HepG2 (cell line): ENCODE results near the gene SFXN5. TPM values are rescaled to one million over a fixed set of nuclear protein-coding genes. Genes with fewer than 3 reads are reported as not detected.

Source experiments
- ATF2 ChIP-seq: sonication (generic); formaldehyde crosslinking; IDR thresholded peaks from 2 replicates; pipeline ENCODE4 v1.4.0; 2020; ENCODE audit warnings: missing genetic modification reagents
- CAMTA2 ChIP-seq: sonication (generic); formaldehyde crosslinking; IDR thresholded peaks from 2 replicates; pipeline ENCODE4 v1.4.0; 2020; ENCODE audit warnings: mild to moderate bottlenecking, missing genetic modification reagents, borderline replicate concordance
- DR1 ChIP-seq: sonication (generic); formaldehyde crosslinking; IDR thresholded peaks from 2 replicates; pipeline ENCODE4 v1.8.0; 2021; ENCODE audit warnings: mild to moderate bottlenecking, missing genetic modification reagents, inconsistent platforms
- JUNB ChIP-seq: sonication (generic); formaldehyde crosslinking; IDR thresholded peaks from 2 replicates; pipeline ENCODE4 v1.8.0; 2022; ENCODE audit warnings: missing genetic modification reagents, mild to moderate bottlenecking, borderline replicate concordance
- MTF2 ChIP-seq: sonication (generic); formaldehyde crosslinking; IDR thresholded peaks from 2 replicates; pipeline ENCODE4 v1.5.0; 2020; ENCODE audit warnings: missing genetic modification reagents, borderline replicate concordance
- MYPOP ChIP-seq: sonication (generic); formaldehyde crosslinking; IDR thresholded peaks from 2 replicates; pipeline ENCODE4 v1.8.1; 2023; ENCODE audit warnings: mild to moderate bottlenecking, moderate library complexity, missing genetic modification reagents
- NCOR1 ChIP-seq: fragments of 200-600 bp; sonication (generic); IDR thresholded peaks from 2 replicates; pipeline ENCODE4 v1.7.0; 2017; ENCODE audit warnings: antibody characterized with exemption, low read length, borderline replicate concordance
- NPAS2 ChIP-seq: sonication (generic); formaldehyde crosslinking; IDR thresholded peaks from 2 replicates; pipeline ENCODE4 v1.8.0; 2022; ENCODE audit warnings: mild to moderate bottlenecking, missing genetic modification reagents, borderline replicate concordance
- SMAD9 ChIP-seq: sonication (generic); formaldehyde crosslinking; IDR thresholded peaks from 2 replicates; pipeline ENCODE4 v1.5.1; 2020; ENCODE audit warnings: mild to moderate bottlenecking, missing genetic modification reagents
- SRY ChIP-seq: sonication (generic); formaldehyde crosslinking; IDR thresholded peaks from 2 replicates; pipeline ENCODE4 v1.8.0; 2022; ENCODE audit warnings: mild to moderate bottlenecking, missing genetic modification reagents
- TFE3 ChIP-seq: IDR thresholded peaks from 2 replicates; pipeline ENCODE4 v1.6.1; 2016
- WIZ ChIP-seq: sonication (generic); formaldehyde crosslinking; IDR thresholded peaks from 2 replicates; pipeline ENCODE4 v1.5.1; 2020; ENCODE audit warnings: mild to moderate bottlenecking, missing genetic modification reagents
- YEATS4 ChIP-seq: sonication (generic); formaldehyde crosslinking; IDR thresholded peaks from 2 replicates; pipeline ENCODE4 v1.4.0; 2020; ENCODE audit warnings: missing genetic modification reagents, borderline replicate concordance
- ZBTB26 ChIP-seq: IDR thresholded peaks from 2 replicates; pipeline ENCODE4 v1.6.1; 2016; ENCODE audit warnings: missing compliant biosample characterization, missing genetic modification reagents, borderline replicate concordance
- ZMYM2 ChIP-seq: sonication (generic); formaldehyde crosslinking; IDR thresholded peaks from 2 replicates; pipeline ENCODE4 v1.8.0; 2022; ENCODE audit warnings: mild to moderate bottlenecking, missing genetic modification reagents
- ZNF34 ChIP-seq: sonication (generic); formaldehyde crosslinking; IDR thresholded peaks from 2 replicates; pipeline ENCODE4 v1.4.0; 2020; ENCODE audit warnings: mild to moderate bottlenecking, missing genetic modification reagents, borderline replicate concordance
- ZNF350 ChIP-seq: sonication (generic); formaldehyde crosslinking; IDR thresholded peaks from 2 replicates; pipeline ENCODE4 v1.4.0; 2020; ENCODE audit warnings: mild to moderate bottlenecking, low read depth, missing genetic modification reagents, borderline replicate concordance
- ZNF354B ChIP-seq: sonication (generic); formaldehyde crosslinking; IDR thresholded peaks from 2 replicates; pipeline ENCODE4 v1.8.0; 2022; ENCODE audit warnings: mild to moderate bottlenecking, missing genetic modification reagents
- ZNF430 ChIP-seq: sonication (generic); formaldehyde crosslinking; IDR thresholded peaks from 2 replicates; pipeline ENCODE4 v1.9.0; 2021; ENCODE audit warnings: mild to moderate bottlenecking, missing genetic modification reagents
- ZNF547 ChIP-seq: sonication (generic); formaldehyde crosslinking; IDR thresholded peaks from 2 replicates; pipeline ENCODE4 v1.5.1; 2020; ENCODE audit warnings: mild to moderate bottlenecking, missing genetic modification reagents
- ZNF619 ChIP-seq: sonication (generic); formaldehyde crosslinking; IDR thresholded peaks from 2 replicates; pipeline ENCODE4 v1.4.0; 2020; ENCODE audit warnings: mild to moderate bottlenecking, missing genetic modification reagents
- ZNF652 ChIP-seq: IDR thresholded peaks from 2 replicates; pipeline ENCODE4 v1.6.1; 2016; ENCODE audit warnings: low read depth, borderline replicate concordance
- ZNF737 ChIP-seq: sonication (generic); formaldehyde crosslinking; IDR thresholded peaks from 2 replicates; pipeline ENCODE4 v1.5.0; 2020; ENCODE audit warnings: missing genetic modification reagents, mild to moderate bottlenecking, borderline replicate concordance
- ZNF777 ChIP-seq: sonication (generic); formaldehyde crosslinking; IDR thresholded peaks from 2 replicates; pipeline ENCODE4 v1.4.0; 2020; ENCODE audit warnings: missing genetic modification reagents
- ZNF83 ChIP-seq: sonication (generic); formaldehyde crosslinking; IDR thresholded peaks from 2 replicates; pipeline ENCODE4 v1.4.0; 2020; ENCODE audit warnings: missing genetic modification reagents, mild to moderate bottlenecking, borderline replicate concordance
- polyA plus RNA-seq, 8 experiments: library from polyadenylated mRNA; depleted of rRNA in 3 of 8; stranded (reverse) in 7 of 8; unstranded in 1 of 8; fragments of >200 nt; fragmentation: Illumina TruSeq in 4 of 8; extraction: Trizol in 4 of 8; gene quantifications; 2 replicates each; pipeline versions ENCODE4 v1.2.1 to v1.2.3, GENCODE V29; 2011 to 2016; ENCODE audit warnings: low read depth in 4 of 8, missing spikeins in 1 of 8, mixed read lengths in 1 of 8; ENCODE audit not compliant: insufficient read depth in 1 of 8
- total RNA-seq, 5 experiments: library from RNA; depleted of rRNA; stranded (reverse); fragments of >200 nt; fragmentation: Illumina TruSeq; extraction: Trizol; gene quantifications; 2 replicates each; pipeline ENCODE4 v1.2.3, GENCODE V29; 2016; ENCODE audit warnings: low read depth in 1 of 5

The SFXN5 gene
- total and polyA plus RNA-seq, 2 of the 13 experiments (the other 11 are each of a cell fraction or from before 2014, with no cell fraction given) = 34.9 to 37.4 TPM

GRCh38 chr2:73112913-73113854 is 41.7 kb upstream of the SFXN5 start, which contains the start of gene RAB11FIP5 (continued):
- TF ChIP-seq TFE3 (CRISPR knock-in tag) (no peak), ZNF34 (CRISPR knock-in tag) (no peak; the same call in 1 of the 2 replicates), ZBTB26 (no peak), MYPOP (CRISPR knock-in tag) (peak; percentile 65; the same call in 1 of the 2 replicates), SRY (CRISPR knock-in tag) (no peak; the same call in 1 of the 2 replicates), ZNF652 (CRISPR knock-in tag) (no peak), CAMTA2 (peak; percentile 62; the same call in 1 of the 2 replicates), WIZ (CRISPR knock-in tag) (peak; percentile 77), ZNF430 (CRISPR knock-in tag) (peak; percentile 63; the same call in 1 of the 2 replicates), ZNF350 (CRISPR knock-in tag) (peak; percentile 54; the same call in 1 of the 2 replicates), ZMYM2 (CRISPR knock-in tag) (no peak), YEATS4 (CRISPR knock-in tag) (no peak; the same call in 1 of the 2 replicates), JUNB (CRISPR knock-in tag) (no peak), ZNF619 (CRISPR knock-in tag) (peak; percentile 54; the same call in 1 of the 2 replicates), DR1 (CRISPR knock-in tag) (peak; percentile 31; the same call in 1 of the 2 replicates), ZNF777 (no peak), ATF2 (no peak), ZNF737 (no peak), SMAD9 (no peak), MTF2 (CRISPR knock-in tag) (no peak), NCOR1 (no peak), ZNF547 (no peak; the same call in 1 of the 2 replicates), ZNF83 (no peak), NPAS2 (CRISPR knock-in tag) (no peak), ZNF354B (CRISPR knock-in tag) (no peak)
